HFF-Myc (cell line): ENCODE results near the gene BRINP1.

ENCODE experiments used
- DNase-seq: peaks from one replicate; pipeline ENCODE4 v3.0.0-alpha.2; 2011; ENCODE audit warnings: low read depth; ENCODE audit errors: extremely low read depth
- H3K4me3 ChIP-seq: replicated peaks from 2 replicates; pipeline ENCODE4 v1.5.1; 2011; ENCODE audit warnings: low read depth, mild to moderate bottlenecking, control low read depth, low read length
- TF ChIP-seq, protein P1 (sequence below): IDR thresholded peaks from 2 replicates; pipeline ENCODE4 v1.5.1; 2012; ENCODE audit warnings: mild to moderate bottlenecking, low read depth, low read length, control low read depth; ENCODE audit errors: missing control alignments

BRINP1 gene

DNA sequence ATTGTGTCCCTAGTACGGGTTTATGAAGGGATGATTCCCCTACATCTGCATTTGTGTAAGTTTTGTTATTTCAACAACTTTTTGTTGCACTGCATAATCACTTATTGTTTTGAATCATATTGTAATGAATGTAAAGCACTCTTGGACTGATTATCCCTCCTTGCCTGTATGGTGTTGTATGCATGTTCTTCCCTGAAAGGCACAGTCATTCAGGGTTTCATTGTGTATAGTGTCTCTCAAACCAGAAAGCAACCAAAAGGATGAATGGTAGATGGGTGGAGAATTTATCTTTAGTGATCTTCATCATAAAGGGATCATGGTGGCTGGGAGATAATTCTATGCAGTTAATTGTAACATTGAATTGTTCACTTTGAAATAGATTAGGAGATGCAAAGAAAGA, 247.3 kb downstream of the BRINP1 start:
- TF ChIP-seq, protein P1, sequence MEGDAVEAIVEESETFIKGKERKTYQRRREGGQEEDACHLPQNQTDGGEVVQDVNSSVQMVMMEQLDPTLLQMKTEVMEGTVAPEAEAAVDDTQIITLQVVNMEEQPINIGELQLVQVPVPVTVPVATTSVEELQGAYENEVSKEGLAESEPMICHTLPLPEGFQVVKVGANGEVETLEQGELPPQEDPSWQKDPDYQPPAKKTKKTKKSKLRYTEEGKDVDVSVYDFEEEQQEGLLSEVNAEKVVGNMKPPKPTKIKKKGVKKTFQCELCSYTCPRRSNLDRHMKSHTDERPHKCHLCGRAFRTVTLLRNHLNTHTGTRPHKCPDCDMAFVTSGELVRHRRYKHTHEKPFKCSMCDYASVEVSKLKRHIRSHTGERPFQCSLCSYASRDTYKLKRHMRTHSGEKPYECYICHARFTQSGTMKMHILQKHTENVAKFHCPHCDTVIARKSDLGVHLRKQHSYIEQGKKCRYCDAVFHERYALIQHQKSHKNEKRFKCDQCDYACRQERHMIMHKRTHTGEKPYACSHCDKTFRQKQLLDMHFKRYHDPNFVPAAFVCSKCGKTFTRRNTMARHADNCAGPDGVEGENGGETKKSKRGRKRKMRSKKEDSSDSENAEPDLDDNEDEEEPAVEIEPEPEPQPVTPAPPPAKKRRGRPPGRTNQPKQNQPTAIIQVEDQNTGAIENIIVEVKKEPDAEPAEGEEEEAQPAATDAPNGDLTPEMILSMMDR, result no peak
- DNase-seq, result no peak
- no peak overlapping the region for H3K4me3 ChIP-seq

DNA sequence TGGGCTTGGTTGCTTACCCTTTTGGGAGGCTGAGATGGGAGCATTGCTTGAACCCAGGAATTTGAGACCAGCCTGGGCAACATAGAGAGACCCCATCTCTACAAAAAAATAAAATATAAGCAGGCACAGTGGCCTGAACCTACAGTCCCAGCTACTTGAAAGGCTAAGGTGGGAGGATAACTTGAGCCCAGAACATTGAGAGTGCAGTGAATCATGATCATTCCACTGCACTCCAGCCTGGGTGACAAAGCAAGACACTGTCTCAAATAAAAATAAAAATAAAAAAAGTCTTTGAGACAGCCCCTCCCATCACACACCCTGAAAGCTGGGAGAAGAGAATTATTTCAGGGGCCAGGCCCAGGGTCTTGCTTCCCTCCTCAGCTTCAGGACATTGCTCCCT, 251.8 kb downstream of the BRINP1 start:
- TF ChIP-seq, protein P1, result no peak
- no peak for DNase-seq
- no peak overlapping the region for H3K4me3 ChIP-seq
